Sigmoid colon (tissue), 7 donors: ENCODE data around the gene CEP170B. TPM values are rescaled to one million over a fixed set of nuclear protein-coding genes. Genes with fewer than 3 reads are reported as not detected.

ENCODE experiments used
- DNase-seq: peaks from one replicate; pipeline ENCODE4 v3.0.0-alpha.2; 2019
- H3K27ac ChIP-seq, 4 donors: fragments of 200-600 bp; sonication (generic); one replicate each; pipeline ENCODE4 v1.5.1; 2016 to 2019; ENCODE audit warnings: mild to moderate bottlenecking in 1 of 4
- H3K27me3 ChIP-seq, 3 donors: fragments of 200-600 bp; sonication (generic); one replicate each; pipeline ENCODE4 v1.5.1; 2019; ENCODE audit warnings: mild to moderate bottlenecking in 1 of 3
- H3K36me3 ChIP-seq, 4 donors: fragments of 200-600 bp; sonication (generic); one replicate each; pipeline ENCODE4 v1.5.1; 2016 to 2019
- H3K4me1 ChIP-seq, 4 donors: fragments of 200-600 bp; sonication (generic); one replicate each; pipeline ENCODE4 v1.5.1; 2017 to 2019
- H3K4me3 ChIP-seq, 4 donors: fragments of 200-600 bp; sonication (generic); one replicate each; pipeline ENCODE4 v1.5.1; 2017 to 2019; ENCODE audit warnings: mild to moderate bottlenecking in 2 of 4, moderate library complexity in 1 of 4
- H3K9me3 ChIP-seq, 4 donors: fragments of 200-600 bp in 3 of 4; sonication (generic) in 3 of 4; one replicate each; pipeline versions ENCODE4 v1.5.1 to v1.6.1; 2013 to 2019
- EP300 ChIP-seq, 4 donors: sonication (generic); formaldehyde crosslinking; IDR thresholded peaks; one replicate each; pipeline ENCODE4 v1.6.1; 2017; ENCODE audit warnings: antibody characterized with exemption in 4 of 4
- POLR2A ChIP-seq, 2 donors: fragments of 450-650 bp; IDR thresholded peaks; one replicate each; pipeline ENCODE4 v1.6.1; 2016; ENCODE audit warnings: antibody characterized with exemption in 2 of 2, mild to moderate bottlenecking in 2 of 2, moderate library complexity in 2 of 2
- POLR2AphosphoS5 ChIP-seq, 4 donors: sonication (generic); formaldehyde crosslinking; IDR thresholded peaks; one replicate each; pipeline ENCODE4 v1.6.1; 2017; ENCODE audit warnings: antibody characterized with exemption in 4 of 4
- WGBS, 2 donors: extraction: QIAGEN DNeasy Blood & Tissue Kit; methylation state at CpG; one replicate each; pipeline ENCODE4 v1.1.7; 2013; 5-methylcytosine and 5-hydroxymethylcytosine counted together
- intact Hi-C: fragments of 100-400 bp; cut with DNase I; formaldehyde crosslinking; loops from one replicate; pipeline ENCODE4 v1.15.1; 2023
- polyA plus RNA-seq, 3 donors: library from polyadenylated mRNA; stranded (reverse); fragments of 200-250 nt; gene quantifications; one replicate each; pipeline ENCODE4 v1.2.3, GENCODE V29; 2013
- total RNA-seq, 4 donors: library from RNA; depleted of rRNA; stranded (reverse); fragments of >200 nt; gene quantifications; one replicate each; pipeline ENCODE4 v1.1.0, GENCODE V29; 2016
- TF ChIP-seq, protein P1 (sequence below), 4 experiments: fragments of 450-650 bp in 3 of 4; fragments of 200-600 bp in 1 of 4; IDR thresholded peaks; one replicate each; pipeline ENCODE4 v1.5.1; 2016 to 2019; ENCODE audit warnings: antibody characterized with exemption in 4 of 4, mild to moderate bottlenecking in 3 of 4, moderate library complexity in 2 of 4
- donor health status: healthy with polysubstance abuse.
- donor health status: Bipolar disorder and iron deficiency.
- donor health status: healthy.

Gene CEP170B
- total and polyA plus RNA-seq, 7 donors: 5.4 to 60.0 (median 14.9) TPM

DNA sequence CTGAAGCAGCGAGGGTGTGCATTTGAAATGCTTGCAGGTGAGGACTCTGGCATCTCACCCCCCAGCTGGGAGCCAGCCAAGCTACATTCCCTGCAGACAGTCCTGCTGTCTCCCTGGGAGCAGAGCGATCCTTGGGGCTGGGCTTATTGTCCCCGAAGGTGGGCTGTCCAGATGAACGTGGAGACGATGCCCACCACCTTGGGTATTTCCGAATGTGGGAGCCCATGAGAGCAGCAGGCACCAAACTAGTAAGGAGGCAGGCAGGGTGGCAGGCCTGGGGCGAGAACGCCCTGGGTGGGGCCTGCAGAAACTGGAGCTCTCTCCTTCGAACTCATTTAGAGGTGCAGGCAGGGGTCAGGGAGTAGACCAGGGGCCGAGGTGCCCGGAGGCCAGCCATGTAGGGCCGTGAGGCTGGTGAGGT lies 45.7 kb upstream of the CEP170B start:
- no peaks in the 10 kb centered on the region for H3K36me3 ChIP-seq
- H3K4me1 ChIP-seq: peaks cover 0 to 38% (median 36%) of the 10 kb centered on the region in 4 donors
- no peak overlapping the region for H3K4me3 ChIP-seq
- peak; percentile 53 for DNase-seq
- intact Hi-C loops: no loop called here
- no peaks in the 10 kb centered on the region for H3K9me3 ChIP-seq
- H3K27ac ChIP-seq: no peak overlapping the region
- TF ChIP-seq EP300 (IDR thresholded peaks at IDR 0.05) (no peak), POLR2AphosphoS5 (IDR thresholded peaks at IDR 0.05) (no peak), POLR2A (IDR thresholded peaks at IDR 0.05) (no peak)
- H3K27me3 ChIP-seq: no peaks in the 10 kb centered on the region
- 86 to 91% methylated on average over 12 of the region's 12 CpGs for WGBS, 2 donors

DNA sequence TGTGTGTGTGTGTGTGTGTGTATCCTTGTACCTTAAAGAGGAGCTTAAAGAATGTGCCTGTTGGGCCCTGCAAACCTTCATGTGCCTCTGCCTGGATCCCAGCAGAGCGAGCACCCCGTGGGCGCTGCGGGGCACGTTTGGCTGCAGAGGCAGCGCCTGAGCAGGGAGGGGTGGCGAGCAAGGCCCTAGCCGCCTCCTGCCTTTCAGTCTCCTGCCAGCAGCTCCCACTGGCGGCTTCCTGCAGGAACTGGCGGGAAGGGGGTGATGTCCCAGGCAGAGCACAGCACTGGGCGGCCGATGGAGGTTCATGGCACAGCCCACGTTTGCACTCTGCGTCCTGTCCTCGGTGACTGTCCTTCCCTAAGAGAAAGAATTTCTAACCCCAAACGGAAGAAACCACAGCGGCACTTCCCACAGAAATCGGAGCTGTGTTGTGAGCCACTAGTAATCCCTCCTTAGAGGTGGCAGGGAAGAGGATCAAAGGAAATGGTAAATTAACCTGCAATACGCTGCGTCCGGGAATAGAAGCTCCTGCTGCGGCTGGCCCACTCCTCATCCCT lies 44.3 kb upstream of the CEP170B start:
- H3K36me3 ChIP-seq: no peaks in the 10 kb centered on the region
- peaks cover 0 to 33% (median 30%) of the 10 kb centered on the region in 4 donors for H3K4me1 ChIP-seq
- DNase-seq: peak; percentile 79
- intact Hi-C loops: loop anchor here (1.0 kb wide), 1 partner anchor 48 kb away; no protein-coding TSS in a partner anchor
- TF ChIP-seq, protein P1, sequence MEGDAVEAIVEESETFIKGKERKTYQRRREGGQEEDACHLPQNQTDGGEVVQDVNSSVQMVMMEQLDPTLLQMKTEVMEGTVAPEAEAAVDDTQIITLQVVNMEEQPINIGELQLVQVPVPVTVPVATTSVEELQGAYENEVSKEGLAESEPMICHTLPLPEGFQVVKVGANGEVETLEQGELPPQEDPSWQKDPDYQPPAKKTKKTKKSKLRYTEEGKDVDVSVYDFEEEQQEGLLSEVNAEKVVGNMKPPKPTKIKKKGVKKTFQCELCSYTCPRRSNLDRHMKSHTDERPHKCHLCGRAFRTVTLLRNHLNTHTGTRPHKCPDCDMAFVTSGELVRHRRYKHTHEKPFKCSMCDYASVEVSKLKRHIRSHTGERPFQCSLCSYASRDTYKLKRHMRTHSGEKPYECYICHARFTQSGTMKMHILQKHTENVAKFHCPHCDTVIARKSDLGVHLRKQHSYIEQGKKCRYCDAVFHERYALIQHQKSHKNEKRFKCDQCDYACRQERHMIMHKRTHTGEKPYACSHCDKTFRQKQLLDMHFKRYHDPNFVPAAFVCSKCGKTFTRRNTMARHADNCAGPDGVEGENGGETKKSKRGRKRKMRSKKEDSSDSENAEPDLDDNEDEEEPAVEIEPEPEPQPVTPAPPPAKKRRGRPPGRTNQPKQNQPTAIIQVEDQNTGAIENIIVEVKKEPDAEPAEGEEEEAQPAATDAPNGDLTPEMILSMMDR (IDR thresholded peaks at IDR 0.05): peak in 3 of 4 experiments; percentile 12 to 52 (median 50)
- TF ChIP-seq POLR2AphosphoS5 (IDR thresholded peaks at IDR 0.05): no peak
- H3K4me3 ChIP-seq: no peak overlapping the region
- H3K27ac ChIP-seq: no peak overlapping the region
- H3K27me3 ChIP-seq: peaks cover 0 to 5% (median 0%) of the 10 kb centered on the region in 3 donors
- WGBS, 2 donors: 21 to 52% methylated on average over 22 of the region's 22 CpGs
- no peaks in the 10 kb centered on the region for H3K9me3 ChIP-seq

DNA sequence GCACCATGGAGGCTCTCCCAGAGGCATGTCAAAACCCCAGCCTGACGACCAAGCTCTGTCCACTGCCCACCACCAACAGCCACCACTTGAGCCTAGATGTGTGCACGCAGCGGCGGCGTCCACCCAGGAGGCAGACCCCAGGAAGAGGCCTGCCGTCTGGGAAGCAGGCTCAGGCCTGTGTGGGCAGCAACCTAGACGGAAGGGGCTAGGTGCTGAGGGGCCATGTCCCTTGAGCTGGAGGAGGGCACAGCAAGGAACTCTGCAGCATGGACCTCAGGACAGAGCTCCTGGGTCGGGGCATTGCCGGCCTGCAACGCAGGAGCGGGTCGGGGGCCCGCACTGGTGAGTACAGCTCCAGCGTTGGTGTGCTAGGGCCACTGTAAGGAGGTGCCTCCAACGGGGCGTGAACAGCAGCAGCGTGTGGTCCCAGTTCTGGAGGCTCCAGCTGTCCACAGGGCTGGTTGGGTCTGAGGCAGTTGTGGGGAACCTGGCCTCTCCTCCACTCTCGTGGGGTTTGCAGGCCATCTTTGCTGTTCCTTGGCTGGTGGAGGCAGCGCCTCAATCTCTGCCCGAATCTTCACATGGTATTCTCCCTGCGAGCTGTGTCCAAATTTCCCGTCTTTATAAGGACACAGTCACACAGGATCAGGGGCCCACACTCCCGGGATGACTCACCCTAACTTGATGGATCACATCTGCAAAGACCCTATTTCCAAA lies 43.7 kb upstream of the CEP170B start:
- H3K27ac ChIP-seq: peak overlapping the region in 1 of 4 donors; percentile 35
- no peaks in the 10 kb centered on the region for H3K9me3 ChIP-seq
- no peak overlapping the region for H3K4me3 ChIP-seq
- H3K27me3 ChIP-seq: peaks cover 0 to 8% (median 0%) of the 10 kb centered on the region in 3 donors
- WGBS, 2 donors: 85 to 86% methylated on average over 23 of the region's 23 CpGs
- H3K4me1 ChIP-seq: peaks cover 0 to 38% (median 33%) of the 10 kb centered on the region in 4 donors
- DNase-seq: peak; percentile 65
- no peaks in the 10 kb centered on the region for H3K36me3 ChIP-seq
- intact Hi-C loops: loop anchor here (1.0 kb wide), 1 partner anchor 49 kb away; no protein-coding TSS in a partner anchor
- TF ChIP-seq EP300 (IDR thresholded peaks at IDR 0.05): no peak
- TF ChIP-seq, protein P1 (IDR thresholded peaks at IDR 0.05): no peak
- no peak for TF ChIP-seq POLR2A (IDR thresholded peaks at IDR 0.05)
- TF ChIP-seq POLR2AphosphoS5 (IDR thresholded peaks at IDR 0.05): no peak

DNA sequence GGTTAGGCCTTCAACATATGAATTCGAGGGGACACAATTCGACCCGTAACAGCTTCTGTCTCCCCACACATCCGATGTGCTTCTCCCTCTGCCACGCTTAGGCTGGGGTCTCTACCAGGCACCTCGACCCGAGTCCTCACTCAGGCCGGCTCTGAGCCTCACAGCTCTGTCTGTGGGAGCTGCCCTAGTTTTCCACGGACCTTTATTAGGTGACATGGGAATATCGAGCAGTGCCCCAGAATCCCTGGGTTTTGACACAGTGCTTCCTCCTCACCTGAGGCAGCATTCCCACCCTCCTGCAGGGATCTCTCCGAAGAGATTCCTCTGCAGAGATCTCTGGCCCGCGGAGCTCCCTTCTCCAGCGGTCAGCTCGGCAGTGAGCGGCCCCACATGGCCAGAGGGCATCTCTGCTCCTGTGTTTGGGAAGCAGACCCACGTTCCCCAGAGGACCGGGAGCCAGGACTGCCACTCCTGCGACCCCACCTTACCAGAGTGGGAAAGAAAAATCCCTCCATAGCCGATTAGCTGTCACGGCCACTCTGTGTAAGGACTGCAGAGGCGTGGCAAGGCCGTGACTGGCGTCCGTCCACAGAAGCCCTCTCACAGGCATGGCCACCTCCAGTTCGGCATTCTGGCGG lies 43.0 kb upstream of the CEP170B start:
- peaks cover 0 to 8% (median 0%) of the 10 kb centered on the region in 3 donors for H3K27me3 ChIP-seq
- intact Hi-C loops: loop anchor here (1.0 kb wide), 1 partner anchor 50 kb away; no protein-coding TSS in a partner anchor
- H3K4me3 ChIP-seq: no peak overlapping the region
- no peaks in the 10 kb centered on the region for H3K36me3 ChIP-seq
- TF ChIP-seq EP300 (IDR thresholded peaks at IDR 0.05) (no peak), POLR2A (IDR thresholded peaks at IDR 0.05) (no peak)
- TF ChIP-seq, protein P1 (IDR thresholded peaks at IDR 0.05): no peak
- DNase-seq: peak; percentile 49
- H3K4me1 ChIP-seq: peaks cover 0 to 35% (median 31%) of the 10 kb centered on the region in 4 donors
- H3K9me3 ChIP-seq: no peaks in the 10 kb centered on the region
- no peak overlapping the region for H3K27ac ChIP-seq
- 89% methylated on average over 27 of the region's 27 CpGs for WGBS, 2 donors
